Esophagus (tissue), 2 donors: ENCODE results near the gene TBCC. TPM values are rescaled to one million over a fixed set of nuclear protein-coding genes. Genes with fewer than 3 reads are reported as not detected.

Source experiments
- H3K27ac ChIP-seq, 2 donors: one replicate each; pipeline ENCODE4 v1.5.1; 2013; ENCODE audit warnings: low read depth in 2 of 2, mild to moderate bottlenecking in 2 of 2, inconsistent platforms in 1 of 2, low read length in 1 of 2, moderate library complexity in 1 of 2
- H3K27me3 ChIP-seq, 2 donors: one replicate each; pipeline ENCODE4 v1.6.1; 2013; ENCODE audit warnings: low read length in 2 of 2, control low read depth in 1 of 2, mild to moderate bottlenecking in 1 of 2; ENCODE audit not compliant: insufficient read depth in 2 of 2, control insufficient read depth in 1 of 2
- H3K36me3 ChIP-seq, 2 donors: one replicate each; pipeline ENCODE4 v1.6.1; 2013; ENCODE audit warnings: low read length in 1 of 2; ENCODE audit not compliant: control insufficient read depth in 2 of 2, insufficient read depth in 2 of 2
- H3K4me1 ChIP-seq, 2 donors: one replicate each; pipeline ENCODE4 v1.6.1; 2013; ENCODE audit warnings: low read length in 1 of 2; ENCODE audit not compliant: control insufficient read depth in 2 of 2, insufficient read depth in 2 of 2
- H3K4me3 ChIP-seq, 2 donors: one replicate each; pipeline ENCODE4 v1.5.1; 2013; ENCODE audit warnings: low read length in 2 of 2, mild to moderate bottlenecking in 2 of 2, low read depth in 1 of 2, moderate library complexity in 1 of 2
- H3K9me3 ChIP-seq, 2 donors: one replicate each; pipeline ENCODE4 v1.6.1; 2013; ENCODE audit warnings: mild to moderate bottlenecking in 2 of 2, low read depth in 1 of 2, low read length in 1 of 2, moderate library complexity in 1 of 2; ENCODE audit not compliant: control insufficient read depth in 2 of 2, insufficient read depth in 1 of 2
- WGBS, 2 donors: extraction: QIAGEN DNeasy Blood & Tissue Kit; methylation state at CpG; one replicate each; pipeline ENCODE4 v1.1.7; 2013; 5-methylcytosine and 5-hydroxymethylcytosine counted together
- polyA plus RNA-seq, 2 donors: library from polyadenylated mRNA; stranded (reverse); fragments of 200-250 nt; gene quantifications; one replicate each; pipeline ENCODE4 v1.2.3, GENCODE V29; 2013
- donor health status: healthy with polysubstance abuse.
- donor health status: Bipolar disorder and iron deficiency.

Gene TBCC, protein sequence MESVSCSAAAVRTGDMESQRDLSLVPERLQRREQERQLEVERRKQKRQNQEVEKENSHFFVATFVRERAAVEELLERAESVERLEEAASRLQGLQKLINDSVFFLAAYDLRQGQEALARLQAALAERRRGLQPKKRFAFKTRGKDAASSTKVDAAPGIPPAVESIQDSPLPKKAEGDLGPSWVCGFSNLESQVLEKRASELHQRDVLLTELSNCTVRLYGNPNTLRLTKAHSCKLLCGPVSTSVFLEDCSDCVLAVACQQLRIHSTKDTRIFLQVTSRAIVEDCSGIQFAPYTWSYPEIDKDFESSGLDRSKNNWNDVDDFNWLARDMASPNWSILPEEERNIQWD
- polyA plus RNA-seq = 10 to 100 TPM; 17.7 to 18.4 TPM

DNA sequence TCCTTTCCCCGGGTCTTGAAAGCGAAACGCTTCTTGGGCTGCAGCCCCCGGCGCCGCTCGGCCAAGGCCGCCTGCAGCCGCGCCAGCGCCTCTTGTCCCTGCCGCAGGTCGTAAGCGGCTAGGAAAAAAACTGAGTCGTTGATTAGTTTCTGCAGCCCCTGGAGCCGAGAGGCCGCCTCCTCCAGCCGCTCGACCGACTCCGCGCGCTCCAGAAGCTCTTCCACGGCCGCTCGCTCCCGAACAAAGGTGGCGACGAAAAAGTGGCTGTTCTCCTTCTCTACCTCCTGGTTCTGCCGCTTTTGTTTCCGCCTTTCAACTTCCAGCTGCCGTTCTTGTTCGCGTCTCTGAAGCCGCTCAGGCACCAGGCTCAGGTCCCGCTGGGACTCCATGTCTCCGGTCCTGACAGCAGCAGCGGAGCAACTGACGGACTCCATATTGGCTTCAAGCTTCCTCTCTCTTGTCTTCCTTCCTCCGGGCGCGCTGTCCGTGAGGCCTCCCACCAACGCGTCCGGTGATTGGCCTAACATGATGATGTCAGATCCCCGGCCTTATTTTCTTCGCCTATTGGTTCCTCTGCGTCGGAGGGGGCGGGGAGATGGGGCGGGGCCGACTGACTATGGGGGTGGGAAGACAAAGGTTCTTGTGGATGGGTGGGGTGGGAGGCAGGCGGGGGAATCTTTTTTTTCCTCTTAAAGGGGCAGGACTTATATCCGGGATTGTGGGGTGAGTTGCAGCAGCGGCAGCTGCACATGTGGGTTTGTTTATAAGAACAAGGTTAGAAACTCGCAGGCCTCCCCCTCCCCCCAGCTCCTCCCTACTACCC is at the start of gene TBCC:
Gene TBCC, minus strand, starts transcription at position 464 of the 823 bp plus-strand sequence. Its CDS starts 30 bp downstream, at position 434.
- Histone ChIP-seq H3K9me3 (no peaks in the 10 kb centered on the region), H3K27me3 (no peaks in the 10 kb centered on the region), H3K4me1 (peaks cover 2 to 7% of the 10 kb centered on the region in 2 donors), H3K27ac (peak within 1 kb of the TSS; percentile 96 to 98), H3K4me3 (peak within 1 kb of the TSS; percentile 84 to 87), H3K36me3 (no peaks in the 10 kb centered on the region)
- WGBS, 2 donors = 1% methylated on average over 56 to 57 of the region's 57 CpGs

- H3K27me3 ChIP-seq = no peaks in the 10 kb centered on the region
- no peaks in the 10 kb centered on the region for H3K9me3 ChIP-seq
- H3K4me3 ChIP-seq = no peak overlapping the region
- WGBS, 2 donors = 94 to 97% methylated on average over 1 of the region's 1 CpG
- H3K36me3 ChIP-seq = peaks cover 0 to 3% of the 10 kb centered on the region in 2 donors
- no peak overlapping the region for H3K27ac ChIP-seq
- no peaks in the 10 kb centered on the region for H3K4me1 ChIP-seq
Observed at GRCh38 chr6:42795651-42796050, 49.7 kb upstream of the TBCC start.

- H3K4me1 ChIP-seq = peaks cover 0 to 6% of the 10 kb centered on the region in 2 donors
- H3K27ac ChIP-seq = no peak overlapping the region
- no peaks in the 10 kb centered on the region for H3K27me3 ChIP-seq
- H3K4me3 ChIP-seq = no peak overlapping the region
- H3K9me3 ChIP-seq = no peaks in the 10 kb centered on the region
- peaks cover 0 to 3% of the 10 kb centered on the region in 2 donors for H3K36me3 ChIP-seq
- WGBS, 2 donors = 76 to 87% methylated on average over 3 of the region's 3 CpGs
Observed at GRCh38 chr6:42791706-42792320, 45.9 kb upstream of the TBCC start.

GRCh38 chr6:42790549-42791181 is 44.8 kb upstream of the TBCC start:
- H3K9me3 ChIP-seq = no peaks in the 10 kb centered on the region
- peaks cover 0 to 3% of the 10 kb centered on the region in 2 donors for H3K36me3 ChIP-seq
- no peak overlapping the region for H3K4me3 ChIP-seq
- H3K27ac ChIP-seq = peak overlapping the region in 1 of 2 donors; percentile 51
- peaks cover 0 to 6% of the 10 kb centered on the region in 2 donors for H3K4me1 ChIP-seq
- no peaks in the 10 kb centered on the region for H3K27me3 ChIP-seq
- 41 to 46% methylated on average over 5 of the region's 5 CpGs for WGBS, 2 donors

GRCh38 chr6:42788671-42789070 is 42.8 kb upstream of the TBCC start:
- no peaks in the 10 kb centered on the region for H3K27me3 ChIP-seq
- WGBS, 2 donors = 37 to 64% methylated on average over 4 of the region's 4 CpGs
- H3K36me3 ChIP-seq = peaks cover 0 to 3% of the 10 kb centered on the region in 2 donors
- H3K9me3 ChIP-seq = no peaks in the 10 kb centered on the region
- H3K27ac ChIP-seq = peak overlapping the region in 1 of 2 donors; percentile 30
- H3K4me3 ChIP-seq = no peak overlapping the region
- H3K4me1 ChIP-seq = peaks cover 0 to 9% of the 10 kb centered on the region in 2 donors

DNA sequence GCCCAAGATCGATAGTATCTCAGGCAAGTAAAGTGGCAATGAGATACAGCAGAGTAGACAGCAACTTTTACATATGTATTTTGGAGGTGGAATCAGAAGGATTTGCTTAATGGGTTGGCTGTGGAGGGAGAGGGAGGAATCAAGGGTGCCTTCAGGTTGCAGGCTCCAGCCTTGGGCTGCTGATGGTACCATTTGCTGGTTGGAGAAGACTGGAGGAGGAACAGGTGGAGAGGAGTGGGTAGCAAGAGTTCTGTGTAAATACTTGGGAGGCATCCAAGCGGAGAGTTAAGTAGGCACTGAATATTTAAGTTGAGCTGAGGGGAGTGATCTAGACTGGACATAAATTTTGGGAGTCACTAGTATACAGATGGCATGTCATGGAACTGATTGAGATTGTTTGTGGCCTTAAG is 41.2 kb upstream of the TBCC start:
- Histone ChIP-seq H3K4me1 (peaks cover 0 to 9% of the 10 kb centered on the region in 2 donors), H3K27me3 (no peaks in the 10 kb centered on the region), H3K4me3 (no peak overlapping the region), H3K36me3 (peaks cover 0 to 3% of the 10 kb centered on the region in 2 donors), H3K9me3 (no peaks in the 10 kb centered on the region), H3K27ac (no peak overlapping the region)
- WGBS, 2 donors = 82 to 85% methylated on average over 2 of the region's 2 CpGs

DNA sequence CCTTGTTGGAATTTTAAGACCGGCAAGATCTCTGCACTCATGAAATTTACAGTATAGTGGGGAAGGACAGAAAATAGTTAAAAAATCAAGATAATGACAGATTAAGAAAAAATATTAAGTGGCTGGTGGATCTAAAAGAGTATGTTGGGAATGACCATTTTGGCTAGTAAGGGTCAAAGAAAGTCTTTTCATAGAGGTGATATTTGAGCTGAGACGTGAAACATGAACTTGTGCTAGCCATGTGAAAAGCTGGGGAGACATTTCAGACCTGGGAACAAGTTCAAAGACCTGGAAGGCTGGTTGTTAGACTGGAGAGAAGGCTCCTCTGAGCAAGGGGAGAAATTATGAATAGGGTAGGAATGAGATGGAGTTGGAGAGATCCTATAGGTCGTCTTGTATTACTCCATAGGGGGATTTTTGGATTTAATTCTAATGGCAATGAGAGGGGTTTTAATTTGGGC is 40.7 kb upstream of the TBCC start:
- no peak overlapping the region for H3K4me3 ChIP-seq

DNA sequence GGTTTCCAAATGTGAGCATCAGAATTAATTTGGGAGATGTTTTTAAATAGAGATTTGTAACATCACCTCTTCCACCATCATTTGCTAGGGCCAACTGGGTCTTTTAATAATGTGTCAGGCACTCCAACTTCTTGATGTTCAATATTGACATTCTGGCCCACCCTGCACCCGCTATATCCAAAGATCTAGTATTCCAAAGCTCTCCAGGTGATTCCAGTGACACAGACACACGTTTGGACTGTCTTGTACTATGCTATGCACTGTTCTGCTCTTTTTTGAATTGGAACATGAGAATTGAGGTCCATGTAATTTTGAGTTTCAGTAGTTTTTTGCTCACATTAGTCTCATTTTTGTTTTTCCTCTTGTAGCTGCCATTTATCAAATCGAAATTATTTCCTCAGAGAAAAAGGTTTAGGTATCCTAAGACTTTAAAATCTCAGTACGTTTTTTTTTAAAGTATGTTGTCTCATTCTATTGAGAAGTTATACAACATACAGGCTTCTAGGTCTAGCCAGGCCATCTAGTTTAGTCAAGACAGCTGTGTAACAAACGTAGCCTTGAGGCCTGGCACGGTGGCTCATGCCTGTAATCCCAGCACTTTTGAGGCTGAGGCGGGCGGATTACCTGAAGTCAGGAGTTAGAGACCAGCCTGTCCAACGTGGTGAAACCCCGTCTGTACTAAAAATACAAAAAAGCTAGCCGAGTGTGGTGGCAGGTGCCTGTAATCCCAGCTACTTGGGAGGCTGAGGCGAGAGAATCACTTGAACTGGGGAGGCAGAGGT is 39.0 kb upstream of the TBCC start:
- peak overlapping the region; percentile 34 to 78 for H3K4me3 ChIP-seq
- no peaks in the 10 kb centered on the region for H3K9me3 ChIP-seq
- 21 to 45% methylated on average over 12 of the region's 12 CpGs for WGBS, 2 donors
- H3K36me3 ChIP-seq = no peaks in the 10 kb centered on the region
- H3K27me3 ChIP-seq = no peaks in the 10 kb centered on the region
- H3K4me1 ChIP-seq = peaks cover 0 to 9% of the 10 kb centered on the region in 2 donors
- peak overlapping the region; percentile 14 to 66 for H3K27ac ChIP-seq

More for the DNA sequence above, 40.7 kb upstream of the TBCC start:
- Histone ChIP-seq H3K9me3 (no peaks in the 10 kb centered on the region), H3K4me1 (peaks cover 0 to 9% of the 10 kb centered on the region in 2 donors), H3K27ac (no peak overlapping the region), H3K27me3 (no peaks in the 10 kb centered on the region), H3K36me3 (peaks cover 0 to 3% of the 10 kb centered on the region in 2 donors)
- WGBS, 2 donors = 71 to 83% methylated on average over 3 of the region's 3 CpGs
